CD14-positive monocyte (primary cell): ENCODE results near the gene DENND6B. TPM values are rescaled to one million over a fixed set of nuclear protein-coding genes. Genes with fewer than 3 reads are reported as not detected.

ENCODE experiments used
- DNase-seq, 3 donors: peaks; one replicate each; pipeline ENCODE4 v3.0.0-alpha.2; 2011 to 2022
- H2AFZ ChIP-seq: 2 replicates; pipeline ENCODE4 v1.6.0; 2012; ENCODE audit warnings: mild to moderate bottlenecking, low read depth, low read length, inconsistent platforms; ENCODE audit not compliant: insufficient read depth, poor library complexity, severe bottlenecking
- H3K27ac ChIP-seq, 2 donors: 1 replicate in 1 of 2; 2 replicates in 1 of 2; pipeline ENCODE4 v1.5.1; 2012 to 2013; ENCODE audit warnings: low read length in 2 of 2, control low read depth in 1 of 2, inconsistent platforms in 1 of 2, low read depth in 1 of 2, mild to moderate bottlenecking in 1 of 2
- H3K27me3 ChIP-seq, 2 donors: one replicate each; pipeline versions ENCODE4 v1.6.0 to v1.6.1; 2011 to 2013; ENCODE audit warnings: low read length in 2 of 2; ENCODE audit not compliant: control insufficient read depth in 2 of 2, insufficient read depth in 2 of 2
- H3K36me3 ChIP-seq, 2 donors: replicated peaks in 1 of 2; 1 replicate in 1 of 2; 2 replicates in 1 of 2; pipeline versions ENCODE4 v1.5.1 to v1.6.1; 2012 to 2013; ENCODE audit warnings: low read length in 2 of 2, control low read depth in 1 of 2, inconsistent platforms in 1 of 2, mild to moderate bottlenecking in 1 of 2; ENCODE audit not compliant: insufficient read depth in 2 of 2, control insufficient read depth in 1 of 2
- H3K4me1 ChIP-seq, 2 donors: 1 replicate in 1 of 2; 2 replicates in 1 of 2; pipeline versions ENCODE4 v1.5.1 to v1.6.1; 2012 to 2013; ENCODE audit warnings: low read length in 2 of 2, control low read depth in 1 of 2, inconsistent platforms in 1 of 2, mild to moderate bottlenecking in 1 of 2, moderate library complexity in 1 of 2; ENCODE audit not compliant: insufficient read depth in 2 of 2, control insufficient read depth in 1 of 2
- H3K4me2 ChIP-seq: replicated peaks from 2 replicates; pipeline ENCODE3; 2012; ENCODE audit warnings: low read length, moderate library complexity, mild to moderate bottlenecking; ENCODE audit not compliant: poor library complexity, severe bottlenecking; ENCODE audit errors: extremely low read depth
- H3K4me3 ChIP-seq, 3 experiments: fragments of 200-600 bp in 1 of 3; sonication (generic) in 1 of 3; replicated peaks in 1 of 3; 1 replicate in 2 of 3; 2 replicates in 1 of 3; pipeline ENCODE4 v1.5.1; 2011 to 2013; ENCODE audit warnings: low read length in 3 of 3, mild to moderate bottlenecking in 3 of 3, control low read depth in 2 of 3, low read depth in 2 of 3, inconsistent platforms in 1 of 3, moderate library complexity in 1 of 3
- H3K79me2 ChIP-seq: 2 replicates; pipeline ENCODE4 v1.6.0; 2012; ENCODE audit warnings: mild to moderate bottlenecking, control low read depth, inconsistent platforms, low read length, moderate library complexity; ENCODE audit not compliant: insufficient read depth
- H3K9ac ChIP-seq: 2 replicates; pipeline ENCODE4 v1.6.0; 2017; ENCODE audit warnings: low read length, mild to moderate bottlenecking; ENCODE audit not compliant: insufficient read depth, poor library complexity, severe bottlenecking
- H3K9me3 ChIP-seq, 2 donors: replicated peaks in 1 of 2; 1 replicate in 1 of 2; 2 replicates in 1 of 2; pipeline versions ENCODE4 v1.5.1 to v1.6.1; 2012 to 2013; ENCODE audit warnings: low read length in 2 of 2, control low read depth in 1 of 2; ENCODE audit not compliant: control insufficient read depth in 1 of 2, insufficient read depth in 1 of 2
- H4K20me1 ChIP-seq: 2 replicates; pipeline ENCODE4 v1.6.0; 2012; ENCODE audit warnings: mild to moderate bottlenecking, low read length, control low read depth, moderate library complexity; ENCODE audit not compliant: insufficient read depth
- H3K27ac Mint-ChIP-seq, 7 donors: one replicate each; pipeline ENCODE4 v1.8.0; 2020; ENCODE audit warnings: mild to moderate bottlenecking in 7 of 7, mixed read lengths in 7 of 7, moderate library complexity in 6 of 7, inconsistent platforms in 2 of 7
- H3K27me3 Mint-ChIP-seq, 3 donors: one replicate each; pipeline ENCODE4 v1.8.0; 2021 to 2022; ENCODE audit warnings: low read depth in 3 of 3, mild to moderate bottlenecking in 3 of 3, mixed read lengths in 3 of 3, moderate library complexity in 3 of 3, inconsistent platforms in 1 of 3
- H3K36me3 Mint-ChIP-seq, 2 donors: one replicate each; pipeline ENCODE4 v1.8.0; 2020; ENCODE audit warnings: mixed read lengths in 2 of 2, inconsistent platforms in 1 of 2, mild to moderate bottlenecking in 1 of 2
- H3K4me1 Mint-ChIP-seq: one replicate; pipeline ENCODE4 v1.8.0; 2020; ENCODE audit warnings: mild to moderate bottlenecking, mixed read lengths
- H3K4me3 Mint-ChIP-seq, 2 donors: one replicate each; pipeline ENCODE4 v1.8.0; 2020; ENCODE audit warnings: mild to moderate bottlenecking in 2 of 2, mixed read lengths in 2 of 2, moderate library complexity in 1 of 2
- H3K9me3 Mint-ChIP-seq, 7 donors: one replicate each; pipeline ENCODE4 v1.8.0; 2020 to 2022; ENCODE audit warnings: mixed read lengths in 7 of 7, mild to moderate bottlenecking in 6 of 7, moderate library complexity in 6 of 7, inconsistent platforms in 2 of 7
- WGBS: methylation state at CpG from one replicate; pipeline ENCODE4 v1.1.5; 2013; ENCODE audit warnings: missing lambda C conversion rate; ENCODE audit not compliant: insufficient coverage; 5-methylcytosine and 5-hydroxymethylcytosine counted together
- intact Hi-C, 2 donors: fragments of 100-400 bp; cut with micrococcal nuclease; formaldehyde crosslinking; loops; one replicate each; pipeline versions ENCODE4 v1.15.0 to v1.15.1; 2023
- polyA plus RNA-seq, 3 donors: library from polyadenylated mRNA; depleted of rRNA in 1 of 3; unstranded in 2 of 3; stranded (reverse) in 1 of 3; fragments of 300-500 nt in 2 of 3; fragments of >200 nt in 1 of 3; fragmentation: Illumina TruSeq in 2 of 3; gene quantifications; 1 replicate in 2 of 3; 2 replicates in 1 of 3; pipeline ENCODE4 v1.2.3, GENCODE V29; 2012 to 2021
- TF ChIP-seq, protein P1 (sequence below): fragments of 200-600 bp; IDR thresholded peaks from one replicate; pipeline ENCODE4 v1.8.0; 2022; ENCODE audit warnings: antibody characterized with exemption, mild to moderate bottlenecking

The DENND6B gene
- polyA plus RNA-seq, 3 donors, result 1.7 to 10.6 (median 2.1) TPM

DNA sequence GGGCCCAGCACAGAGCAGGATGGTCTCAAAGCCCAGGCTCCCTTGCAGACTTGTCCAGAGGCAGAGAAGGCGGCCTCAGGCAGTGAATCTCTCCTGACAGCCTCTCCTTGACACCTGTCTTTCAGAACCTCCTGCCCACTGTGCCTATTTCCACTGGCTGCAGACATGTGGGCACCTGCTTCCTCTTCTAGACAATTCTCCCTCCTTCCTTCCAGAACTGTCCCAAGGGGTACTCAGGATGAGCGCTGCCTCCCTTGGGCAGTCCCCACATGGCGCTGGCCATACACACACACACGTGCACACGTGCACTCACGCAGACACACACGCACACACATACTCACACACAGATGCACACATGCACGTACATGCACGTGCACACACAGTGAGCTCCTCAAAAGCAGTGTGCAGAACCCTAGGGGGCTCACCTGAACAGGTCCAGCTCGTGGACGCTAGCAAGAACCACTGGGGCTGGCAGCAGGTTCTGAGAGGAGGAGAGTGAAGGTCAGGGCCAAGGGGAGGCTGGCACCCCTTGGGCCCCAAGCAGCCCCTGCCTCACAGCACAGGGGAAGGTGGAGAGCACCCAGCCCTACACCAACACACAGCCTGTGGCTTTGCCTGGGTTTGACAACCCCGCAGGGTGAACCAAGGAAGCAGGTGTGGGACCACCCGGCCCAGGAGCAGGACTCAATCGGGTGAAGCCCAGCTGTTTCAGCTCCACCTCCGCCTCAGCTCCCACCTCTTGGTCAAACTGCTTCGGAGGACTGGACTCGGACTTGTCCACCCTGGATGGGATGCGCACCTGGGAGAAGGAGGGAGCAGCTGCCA, 11.3 kb downstream of the DENND6B start:
- TF ChIP-seq, protein P1, sequence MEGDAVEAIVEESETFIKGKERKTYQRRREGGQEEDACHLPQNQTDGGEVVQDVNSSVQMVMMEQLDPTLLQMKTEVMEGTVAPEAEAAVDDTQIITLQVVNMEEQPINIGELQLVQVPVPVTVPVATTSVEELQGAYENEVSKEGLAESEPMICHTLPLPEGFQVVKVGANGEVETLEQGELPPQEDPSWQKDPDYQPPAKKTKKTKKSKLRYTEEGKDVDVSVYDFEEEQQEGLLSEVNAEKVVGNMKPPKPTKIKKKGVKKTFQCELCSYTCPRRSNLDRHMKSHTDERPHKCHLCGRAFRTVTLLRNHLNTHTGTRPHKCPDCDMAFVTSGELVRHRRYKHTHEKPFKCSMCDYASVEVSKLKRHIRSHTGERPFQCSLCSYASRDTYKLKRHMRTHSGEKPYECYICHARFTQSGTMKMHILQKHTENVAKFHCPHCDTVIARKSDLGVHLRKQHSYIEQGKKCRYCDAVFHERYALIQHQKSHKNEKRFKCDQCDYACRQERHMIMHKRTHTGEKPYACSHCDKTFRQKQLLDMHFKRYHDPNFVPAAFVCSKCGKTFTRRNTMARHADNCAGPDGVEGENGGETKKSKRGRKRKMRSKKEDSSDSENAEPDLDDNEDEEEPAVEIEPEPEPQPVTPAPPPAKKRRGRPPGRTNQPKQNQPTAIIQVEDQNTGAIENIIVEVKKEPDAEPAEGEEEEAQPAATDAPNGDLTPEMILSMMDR, result no peak
- Histone ChIP-seq H3K9ac (peak overlapping the region; percentile 66), H3K4me1 (peaks cover 22 to 25% of the 10 kb centered on the region in 2 donors), H2AFZ (peak overlapping the region; percentile 80), H3K27ac (peak overlapping the region in 1 of 2 donors; percentile 87), H3K79me2 (peaks cover 11% of the 10 kb centered on the region), H3K27me3 (no peaks in the 10 kb centered on the region), H4K20me1 (no peaks in the 10 kb centered on the region), H3K4me2 (peak overlapping the region; percentile 84), H3K36me3 (peaks cover 0 to 4% of the 10 kb centered on the region in 2 donors), H3K4me3 (peak overlapping the region in 1 of 3 experiments; percentile 74), H3K9me3 (no peaks in the 10 kb centered on the region)
- intact Hi-C loops, result loop anchor here in 1 of 2 donors (2.0 kb wide), 1 partner anchor 13 kb away; no protein-coding TSS in a partner anchor
- WGBS, result 78% methylated on average over 13 of the region's 18 CpGs
- peaks cover 3 to 6% (median 6%) of the 10 kb centered on the region in 3 donors for H3K27me3 Mint-ChIP-seq
- no peaks in the 10 kb centered on the region for H3K9me3 Mint-ChIP-seq
- H3K4me1 Mint-ChIP-seq, result peaks cover 20% of the 10 kb centered on the region
- H3K36me3 Mint-ChIP-seq, result peaks cover 2 to 5% of the 10 kb centered on the region in 2 donors
- H3K4me3 Mint-ChIP-seq, result peak overlapping the region; percentile 66 to 74
- DNase-seq, result no peak
- peak overlapping the region in 1 of 7 donors; percentile 67 for H3K27ac Mint-ChIP-seq

DNA sequence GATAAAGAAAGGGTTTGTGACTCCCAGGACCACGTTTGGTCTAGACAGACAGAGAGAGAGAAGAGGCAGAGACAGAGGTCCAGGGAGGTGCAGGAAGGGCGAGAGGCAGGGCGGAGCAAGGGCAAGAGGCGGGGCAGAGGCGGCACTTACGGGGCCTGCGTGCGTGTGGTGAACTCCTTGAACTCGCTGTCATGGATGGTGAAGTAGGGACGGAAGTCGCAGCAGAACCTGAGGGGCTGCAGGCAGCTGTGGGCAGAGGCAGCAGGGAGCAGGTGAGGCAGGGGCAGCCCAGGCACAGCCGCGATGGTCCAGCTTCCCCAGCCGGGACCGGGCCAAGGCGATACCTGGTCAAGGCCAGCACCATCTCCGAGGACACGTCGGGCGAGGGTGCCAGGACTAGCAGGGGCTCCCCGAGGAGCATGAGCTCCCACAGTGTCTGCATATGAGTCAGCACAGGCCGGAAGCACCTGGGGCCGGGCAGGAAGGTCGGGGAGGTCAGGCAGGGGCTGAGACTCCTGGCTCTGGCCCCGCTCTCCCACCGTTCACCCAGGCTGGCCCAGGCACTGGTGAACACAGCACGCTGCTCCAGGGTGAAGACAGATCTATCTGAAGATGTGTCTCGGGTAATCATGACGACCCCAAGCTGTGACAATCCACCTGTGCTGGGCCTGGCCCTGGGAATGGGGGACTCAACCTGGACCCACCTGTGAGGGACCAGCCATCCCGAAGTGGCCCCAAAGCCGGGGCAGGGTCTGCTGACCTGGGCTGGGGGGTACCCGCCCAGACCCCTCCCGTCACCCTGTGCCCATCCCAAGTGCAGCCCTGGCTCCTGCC, 12.1 kb downstream of the DENND6B start:
- intact Hi-C loops, result no loop called here
- Mint-ChIP-seq H3K9me3 (peaks cover 0 to 2% (median 0%) of the 10 kb centered on the region in 7 donors), H3K27me3 (peaks cover 2 to 5% (median 3%) of the 10 kb centered on the region in 3 donors), H3K27ac (peak overlapping the region; percentile 81 to 96 (median 92)), H3K4me1 (peaks cover 25% of the 10 kb centered on the region), H3K36me3 (peaks cover 2 to 5% of the 10 kb centered on the region in 2 donors), H3K4me3 (peak overlapping the region; percentile 75 to 96)
- H3K4me2 ChIP-seq, result peak overlapping the region; percentile 84
- H3K79me2 ChIP-seq, result peaks cover 11% of the 10 kb centered on the region
- H3K4me3 ChIP-seq, result peak overlapping the region; percentile 12 to 74 (median 43)
- H2AFZ ChIP-seq, result peak overlapping the region; percentile 80
- H3K36me3 ChIP-seq, result peaks cover 0 to 4% of the 10 kb centered on the region in 2 donors
- peak overlapping the region; percentile 70 to 87 for H3K27ac ChIP-seq
- DNase-seq, result peak; percentile 78 to 81 (median 80)
- no peaks in the 10 kb centered on the region for H3K27me3 ChIP-seq
- TF ChIP-seq, protein P1, result no peak
- H3K9me3 ChIP-seq, result no peaks in the 10 kb centered on the region
- H3K4me1 ChIP-seq, result peaks cover 28% of the 10 kb centered on the region in 2 donors
- H4K20me1 ChIP-seq, result no peaks in the 10 kb centered on the region
- WGBS, result 11% methylated on average over 31 of the region's 33 CpGs
- H3K9ac ChIP-seq, result peak overlapping the region; percentile 66
